ENCODE data around the gene LRP1B.
"Not testable (repeated sequence)": the region's sequence is repeated elsewhere in the genome, so short reads cannot be mapped to it uniquely, and the experiment has no call there.

Gene LRP1B

DNA sequence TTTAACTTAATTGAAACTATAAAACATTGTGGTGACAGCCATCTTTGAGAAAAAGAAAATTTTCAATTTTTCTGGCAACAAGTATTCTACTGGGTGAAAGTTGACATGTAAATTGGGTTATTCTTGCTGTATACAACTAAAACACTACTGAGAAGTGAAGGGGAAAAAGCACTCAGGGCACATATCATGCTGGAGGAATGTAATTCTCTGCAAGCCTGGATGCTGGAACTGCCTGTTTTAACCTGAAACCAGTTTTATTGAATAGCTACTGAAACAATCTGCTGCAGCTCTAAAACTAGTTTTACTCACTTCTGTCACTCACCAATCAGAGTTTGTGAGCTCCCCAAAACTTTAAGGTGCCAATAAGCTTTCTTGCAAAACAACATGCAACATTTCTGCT, 1136.0 kb downstream of the LRP1B start:
- Histone ChIP-seq H3K9me3 (ENCODE audit: insufficient read depth, low read length) (no peaks in the 10 kb centered on the region), H3K4me3 (ENCODE audit: insufficient read length, low read depth) (no peak overlapping the region), H3K36me3 (ENCODE audit: insufficient read depth, insufficient read length, low read length) (no peaks in the 10 kb centered on the region), H3K27me3 (ENCODE audit: insufficient read depth, insufficient read length) (no peaks in the 10 kb centered on the region), H3K9ac (ENCODE audit: insufficient read length, low read depth) (no peak overlapping the region), H3K4me1 (ENCODE audit: insufficient read depth, insufficient read length) (no peaks in the 10 kb centered on the region)
- TF ChIP-seq SUZ12 (IDR thresholded peaks at IDR 0.05; ENCODE audit: extremely low read depth, insufficient read depth, insufficient read length) = no peak
- TF ChIP-seq YY1 (IDR thresholded peaks at IDR 0.05; ENCODE audit: insufficient read depth, insufficient read length) = no peak
- DNase-seq (ENCODE audit: low read depth, low spot score) = no peak

DNA sequence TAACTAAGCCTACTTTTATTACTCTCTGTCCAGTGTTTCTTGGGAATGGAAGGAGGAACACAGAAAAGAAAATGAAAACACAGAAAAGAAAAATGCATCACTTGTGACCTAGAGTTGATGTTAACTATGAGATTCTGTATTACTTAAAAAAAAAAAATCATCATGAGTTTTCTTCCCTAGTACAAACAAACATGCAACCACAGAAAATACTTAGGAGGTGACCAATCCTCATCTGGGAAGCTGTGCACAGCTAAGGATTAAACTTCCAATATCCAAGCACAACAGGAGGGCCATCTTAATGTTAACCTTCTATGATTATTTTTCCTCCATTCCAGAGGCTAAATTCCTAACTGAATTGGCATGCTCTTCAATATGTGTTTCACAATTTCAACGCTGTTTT, 1140.4 kb downstream of the LRP1B start:
- TF ChIP-seq YY1 (IDR thresholded peaks at IDR 0.05; ENCODE audit: insufficient read depth, insufficient read length) (no peak), ZNF274 (IDR thresholded peaks at IDR 0.05; ENCODE audit: low read depth, low read length) (no peak), SUZ12 (IDR thresholded peaks at IDR 0.05; ENCODE audit: extremely low read depth, insufficient read depth, insufficient read length) (no peak)
- no peaks in the 10 kb centered on the region for H3K4me1 ChIP-seq (ENCODE audit: insufficient read depth, insufficient read length)
- H3K9me3 ChIP-seq (ENCODE audit: insufficient read depth, low read length) = no peaks in the 10 kb centered on the region
- no peak overlapping the region for H3K4me3 ChIP-seq (ENCODE audit: insufficient read length, low read depth)
- H3K9ac ChIP-seq (ENCODE audit: insufficient read length, low read depth) = no peak overlapping the region
- H3K36me3 ChIP-seq (ENCODE audit: insufficient read depth, insufficient read length, low read length) = no peaks in the 10 kb centered on the region
- no peak for DNase-seq (ENCODE audit: low read depth, low spot score)
- H3K27me3 ChIP-seq (ENCODE audit: insufficient read depth, insufficient read length) = no peaks in the 10 kb centered on the region

DNA sequence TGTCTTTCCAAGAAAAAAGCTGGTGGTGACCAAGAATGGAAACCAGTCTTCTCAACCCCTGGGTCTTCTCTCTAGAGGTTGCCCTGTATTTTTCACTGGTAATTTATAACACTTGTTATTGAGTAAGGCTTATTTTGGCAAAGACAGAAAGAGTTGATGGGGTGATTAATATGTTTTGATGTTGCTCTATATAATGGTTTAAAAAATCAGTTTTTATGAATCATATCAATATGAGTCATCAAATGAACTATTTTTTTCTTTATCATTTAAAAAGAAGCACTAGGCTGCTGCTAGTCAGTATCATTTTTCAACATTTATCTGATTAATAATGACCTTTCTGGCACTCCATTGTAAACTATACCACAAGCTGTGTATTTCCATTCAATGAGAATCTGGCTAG, 1142.2 kb downstream of the LRP1B start:
- Histone ChIP-seq H3K36me3 (ENCODE audit: insufficient read depth, insufficient read length, low read length) (no peaks in the 10 kb centered on the region), H3K9me3 (ENCODE audit: insufficient read depth, low read length) (no peaks in the 10 kb centered on the region), H3K4me3 (ENCODE audit: insufficient read length, low read depth) (no peak overlapping the region), H3K4me1 (ENCODE audit: insufficient read depth, insufficient read length) (no peaks in the 10 kb centered on the region), H3K9ac (ENCODE audit: insufficient read length, low read depth) (no peak overlapping the region), H3K27me3 (ENCODE audit: insufficient read depth, insufficient read length) (no peaks in the 10 kb centered on the region)
- no peak for DNase-seq (ENCODE audit: low read depth, low spot score)
- TF ChIP-seq SUZ12 (IDR thresholded peaks at IDR 0.05; ENCODE audit: extremely low read depth, insufficient read depth, insufficient read length) (no peak), YY1 (IDR thresholded peaks at IDR 0.05; ENCODE audit: insufficient read depth, insufficient read length) (no peak), ZNF274 (IDR thresholded peaks at IDR 0.05; ENCODE audit: low read depth, low read length) (no peak)

DNA sequence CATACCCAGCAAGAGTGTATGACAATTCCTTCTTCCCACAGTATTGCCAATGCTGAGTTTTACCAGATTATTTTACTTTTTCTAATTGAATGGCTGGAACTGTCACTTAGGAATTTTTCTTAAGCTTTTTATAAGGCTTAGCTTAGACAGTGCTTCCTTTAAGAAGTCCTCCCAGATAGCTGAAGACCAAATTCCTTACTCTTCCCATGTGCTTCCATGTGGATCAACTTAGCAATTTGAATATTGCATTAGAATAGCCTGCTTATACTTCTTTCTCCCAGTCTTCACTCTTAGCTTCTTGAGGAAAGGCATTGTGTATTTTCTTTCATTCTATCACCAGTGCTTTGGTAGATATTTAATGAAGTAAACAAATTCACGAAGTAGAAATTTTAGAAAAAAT, 1144.4 kb downstream of the LRP1B start:
- Histone ChIP-seq H3K9me3 (ENCODE audit: insufficient read depth, low read length) (no peaks in the 10 kb centered on the region), H3K4me3 (ENCODE audit: insufficient read length, low read depth) (no peak overlapping the region), H3K27me3 (ENCODE audit: insufficient read depth, insufficient read length) (no peaks in the 10 kb centered on the region), H3K4me1 (ENCODE audit: insufficient read depth, insufficient read length) (no peaks in the 10 kb centered on the region), H3K36me3 (ENCODE audit: insufficient read depth, insufficient read length, low read length) (no peaks in the 10 kb centered on the region), H3K9ac (ENCODE audit: insufficient read length, low read depth) (no peak overlapping the region)
- no peak for TF ChIP-seq SUZ12 (IDR thresholded peaks at IDR 0.05; ENCODE audit: extremely low read depth, insufficient read depth, insufficient read length)
- no peak for TF ChIP-seq ZNF274 (IDR thresholded peaks at IDR 0.05; ENCODE audit: low read depth, low read length)
- TF ChIP-seq YY1 (IDR thresholded peaks at IDR 0.05; ENCODE audit: insufficient read depth, insufficient read length) = no peak
- no peak for DNase-seq (ENCODE audit: low read depth, low spot score)

DNA sequence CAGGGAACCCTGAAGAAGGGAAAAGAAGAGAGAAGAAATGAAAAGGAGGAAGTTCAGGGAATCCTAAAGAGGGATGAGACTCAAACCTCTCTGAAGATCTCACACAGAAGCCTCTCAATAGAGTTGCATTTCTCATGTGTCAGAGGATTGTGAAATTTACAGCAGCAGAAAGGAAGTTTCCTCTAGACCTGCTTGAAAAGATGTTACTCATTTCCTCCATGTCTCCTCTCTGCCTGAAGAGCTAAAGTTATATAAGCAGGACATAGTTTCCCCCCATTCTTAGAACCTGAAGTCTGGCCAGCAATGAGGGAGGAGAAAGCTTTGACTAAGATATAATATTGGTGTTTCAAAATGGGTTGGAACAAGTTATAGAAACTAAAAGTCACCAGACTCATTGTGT, 1155.6 kb downstream of the LRP1B start:
- Histone ChIP-seq H3K27me3 (ENCODE audit: insufficient read depth, insufficient read length) (no peaks in the 10 kb centered on the region), H3K4me1 (ENCODE audit: insufficient read depth, insufficient read length) (no peaks in the 10 kb centered on the region), H3K9ac (ENCODE audit: insufficient read length, low read depth) (no peak overlapping the region), H3K9me3 (ENCODE audit: insufficient read depth, low read length) (no peaks in the 10 kb centered on the region), H3K4me3 (ENCODE audit: insufficient read length, low read depth) (no peak overlapping the region), H3K36me3 (ENCODE audit: insufficient read depth, insufficient read length, low read length) (no peaks in the 10 kb centered on the region)
- TF ChIP-seq SUZ12 (IDR thresholded peaks at IDR 0.05; ENCODE audit: extremely low read depth, insufficient read depth, insufficient read length) = no peak
- TF ChIP-seq ZNF274 (IDR thresholded peaks at IDR 0.05; ENCODE audit: low read depth, low read length) = no peak
- no peak for TF ChIP-seq YY1 (IDR thresholded peaks at IDR 0.05; ENCODE audit: insufficient read depth, insufficient read length)
- DNase-seq (ENCODE audit: low read depth, low spot score) = no peak

DNA sequence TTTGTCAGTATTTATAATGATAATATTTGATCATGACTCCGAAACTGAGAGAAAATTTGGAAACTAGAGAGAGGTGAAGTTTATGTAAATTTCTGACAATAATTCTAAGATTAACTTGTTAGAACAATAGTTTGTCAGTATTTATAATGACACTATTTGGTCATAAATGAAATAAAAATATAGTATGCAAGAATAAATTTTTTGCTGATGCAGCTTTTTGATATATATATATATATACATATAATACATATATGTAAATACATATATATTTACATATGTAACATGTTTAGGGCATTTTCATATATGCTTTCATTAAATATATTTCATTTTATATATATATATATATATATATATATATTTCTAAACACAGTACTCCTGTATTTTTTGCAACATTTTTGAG, 1158.1 kb downstream of the LRP1B start:
- no peak overlapping the region for H3K9ac ChIP-seq (ENCODE audit: insufficient read length, low read depth)
- no peaks in the 10 kb centered on the region for H3K27me3 ChIP-seq (ENCODE audit: insufficient read depth, insufficient read length)
- H3K36me3 ChIP-seq (ENCODE audit: insufficient read depth, insufficient read length, low read length) = no peaks in the 10 kb centered on the region
- H3K4me3 ChIP-seq (ENCODE audit: insufficient read length, low read depth) = no peak overlapping the region
- H3K4me1 ChIP-seq (ENCODE audit: insufficient read depth, insufficient read length) = no peaks in the 10 kb centered on the region
- DNase-seq (ENCODE audit: low read depth, low spot score) = no peak
- H3K9me3 ChIP-seq (ENCODE audit: insufficient read depth, low read length) = no peaks in the 10 kb centered on the region
- TF ChIP-seq YY1 (IDR thresholded peaks at IDR 0.05; ENCODE audit: insufficient read depth, insufficient read length) = no peak
- TF ChIP-seq ZNF274 (IDR thresholded peaks at IDR 0.05; ENCODE audit: low read depth, low read length) = no peak
- TF ChIP-seq SUZ12 (IDR thresholded peaks at IDR 0.05; ENCODE audit: extremely low read depth, insufficient read depth, insufficient read length) = no peak

DNA sequence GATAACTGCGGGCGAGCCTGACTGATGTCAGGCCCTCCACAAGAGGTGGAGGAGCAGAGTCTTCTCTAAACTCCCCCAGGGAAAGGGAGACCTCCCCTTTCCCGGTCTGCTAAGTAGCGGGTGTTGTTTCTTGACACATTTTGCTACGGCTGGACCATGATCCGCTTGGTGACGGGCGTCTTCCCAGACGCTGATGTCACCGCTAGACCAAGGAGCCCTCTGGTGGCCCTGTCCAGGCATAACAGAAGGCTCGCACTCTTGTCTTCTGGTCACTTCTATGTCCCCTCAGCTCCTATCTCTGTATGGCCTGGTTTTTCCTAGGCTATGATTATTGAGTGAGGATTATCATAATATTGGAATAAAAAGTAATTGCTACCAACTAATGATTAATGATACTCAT, 1166.5 kb downstream of the LRP1B start:
- not testable (repeated sequence) for H3K9me3 ChIP-seq (ENCODE audit: insufficient read depth, low read length); DNase-seq (ENCODE audit: low read depth, low spot score); H3K4me1 ChIP-seq (ENCODE audit: insufficient read depth, insufficient read length)

DNA sequence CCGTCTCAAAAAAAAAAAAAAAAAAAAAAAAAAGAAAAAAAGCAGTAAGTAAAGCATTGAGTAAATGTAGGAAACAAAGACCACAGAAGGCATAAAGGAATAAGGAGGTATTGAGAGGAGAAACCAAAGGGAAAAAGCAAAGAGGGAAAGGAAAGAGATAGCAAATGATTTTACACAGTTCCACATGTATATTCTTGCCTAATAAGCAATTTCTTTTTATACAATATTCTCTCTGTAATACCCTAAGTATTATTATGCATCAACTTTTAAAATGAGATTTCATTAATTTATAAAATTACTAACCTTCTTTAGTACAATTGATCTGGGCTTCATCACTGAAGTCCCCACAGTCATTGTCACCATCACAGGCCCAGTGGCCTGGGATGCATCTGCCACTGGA, 1180.9 kb downstream of the LRP1B start:
- no peaks in the 10 kb centered on the region for H3K27me3 ChIP-seq (ENCODE audit: insufficient read depth, insufficient read length)
- TF ChIP-seq SUZ12 (IDR thresholded peaks at IDR 0.05; ENCODE audit: extremely low read depth, insufficient read depth, insufficient read length) = no peak
- no peak for TF ChIP-seq ZNF274 (IDR thresholded peaks at IDR 0.05; ENCODE audit: low read depth, low read length)
- TF ChIP-seq YY1 (IDR thresholded peaks at IDR 0.05; ENCODE audit: insufficient read depth, insufficient read length) = no peak
- H3K36me3 ChIP-seq (ENCODE audit: insufficient read depth, insufficient read length, low read length) = no peaks in the 10 kb centered on the region
- no peak overlapping the region for H3K4me3 ChIP-seq (ENCODE audit: insufficient read length, low read depth)
- DNase-seq (ENCODE audit: low read depth, low spot score) = no peak
- H3K4me1 ChIP-seq (ENCODE audit: insufficient read depth, insufficient read length) = no peaks in the 10 kb centered on the region
- no peaks in the 10 kb centered on the region for H3K9me3 ChIP-seq (ENCODE audit: insufficient read depth, low read length)
- H3K9ac ChIP-seq (ENCODE audit: insufficient read length, low read depth) = no peak overlapping the region

More for the DNA sequence above, 1166.5 kb downstream of the LRP1B start:
- H3K36me3 ChIP-seq (ENCODE audit: insufficient read depth, insufficient read length, low read length); H3K9ac ChIP-seq (ENCODE audit: insufficient read length, low read depth); H3K27me3 ChIP-seq (ENCODE audit: insufficient read depth, insufficient read length); H3K4me3 ChIP-seq (ENCODE audit: insufficient read length, low read depth): not testable (repeated sequence)

Data from NT2/D1 (cell line).